GM12875 (cell line): ENCODE data around the gene RAB3IP.

Source experiments
- H3K4me3 ChIP-seq: one replicate; pipeline ENCODE4 v1.5.1; 2011; ENCODE audit warnings: low read depth, low read length, control low read depth
- CTCF ChIP-seq: IDR thresholded peaks from 2 replicates; pipeline ENCODE4 v1.5.1; 2011; ENCODE audit warnings: low read depth, mild to moderate bottlenecking, control low read depth, inconsistent platforms, low read length, moderate library complexity, borderline replicate concordance; ENCODE audit not compliant: insufficient read depth

Gene RAB3IP

GRCh38 chr12:69726922-69727321, 11.7 kb upstream of the RAB3IP start:
- no peak for TF ChIP-seq CTCF
- H3K4me3 ChIP-seq: no peak overlapping the region

- TF ChIP-seq CTCF: no peak
- no peak overlapping the region for H3K4me3 ChIP-seq
Observed at GRCh38 chr12:69732088-69732487, 6.6 kb upstream of the RAB3IP start.

GRCh38 chr12:69733638-69734037, 5.0 kb upstream of the RAB3IP start:
- no peak for TF ChIP-seq CTCF
- no peak overlapping the region for H3K4me3 ChIP-seq

- peak overlapping the region; percentile 67 for H3K4me3 ChIP-seq
- TF ChIP-seq CTCF: no peak
Observed at GRCh38 chr12:69739287-69740191, 879 bp downstream of the RAB3IP start.

GRCh38 chr12:69744109-69744508, 5.4 kb downstream of the RAB3IP start:
- TF ChIP-seq CTCF: no peak
- H3K4me3 ChIP-seq: no peak overlapping the region

GRCh38 chr12:69751476-69751875, 12.8 kb downstream of the RAB3IP start:
- no peak for TF ChIP-seq CTCF

GRCh38 chr12:69755302-69755701, 16.6 kb downstream of the RAB3IP start:
- no peak for TF ChIP-seq CTCF
- H3K4me3 ChIP-seq: no peak overlapping the region

More at GRCh38 chr12:69751476-69751875, 12.8 kb downstream of the RAB3IP start:
- no peak overlapping the region for H3K4me3 ChIP-seq
